ENCODE measurements around the gene GUCY2D.

Gene GUCY2D

DNA sequence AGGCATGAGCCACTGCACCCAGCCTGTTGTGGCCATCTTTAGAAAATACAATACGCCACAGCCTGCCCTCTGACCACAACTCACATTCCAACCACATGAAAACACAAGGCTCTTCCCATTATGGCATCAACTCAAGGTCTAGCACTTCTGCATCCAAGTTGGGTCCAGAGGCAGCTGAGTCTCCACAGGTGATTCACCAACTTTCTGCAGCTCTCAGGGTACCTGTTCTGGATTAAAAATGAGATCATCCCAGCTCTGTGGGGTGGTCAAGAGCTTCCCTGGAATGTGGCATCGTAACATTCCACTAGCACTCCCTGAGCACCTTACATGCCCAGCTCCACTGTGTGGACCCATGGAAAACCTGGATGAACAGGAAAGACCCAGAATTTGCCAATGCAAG is 9.9 kb upstream of the GUCY2D start:
- no peak for DNase-seq (ENCODE audit: low read depth, low spot score)

DNA sequence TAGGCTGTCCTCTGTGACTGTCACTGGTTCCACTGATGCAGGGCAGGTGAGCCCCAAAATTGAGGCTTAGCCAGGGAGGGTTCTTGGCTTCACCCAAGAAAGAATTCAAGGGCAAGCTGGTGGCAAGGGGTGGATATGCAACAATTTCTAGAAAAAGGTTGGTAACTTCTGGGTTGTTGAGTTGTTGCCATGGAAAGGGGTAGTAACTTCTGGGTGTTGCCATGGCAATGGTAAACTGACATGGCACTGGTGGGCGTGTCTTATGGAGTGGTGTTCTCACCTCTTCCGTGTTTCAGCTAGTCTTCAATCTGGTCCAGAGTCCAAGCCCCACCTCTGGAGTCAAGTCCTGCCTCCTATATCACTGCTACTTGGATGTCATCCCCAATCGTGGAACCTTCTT is 9.5 kb upstream of the GUCY2D start:
- DNase-seq (ENCODE audit: low read depth, low spot score) = no peak

DNA sequence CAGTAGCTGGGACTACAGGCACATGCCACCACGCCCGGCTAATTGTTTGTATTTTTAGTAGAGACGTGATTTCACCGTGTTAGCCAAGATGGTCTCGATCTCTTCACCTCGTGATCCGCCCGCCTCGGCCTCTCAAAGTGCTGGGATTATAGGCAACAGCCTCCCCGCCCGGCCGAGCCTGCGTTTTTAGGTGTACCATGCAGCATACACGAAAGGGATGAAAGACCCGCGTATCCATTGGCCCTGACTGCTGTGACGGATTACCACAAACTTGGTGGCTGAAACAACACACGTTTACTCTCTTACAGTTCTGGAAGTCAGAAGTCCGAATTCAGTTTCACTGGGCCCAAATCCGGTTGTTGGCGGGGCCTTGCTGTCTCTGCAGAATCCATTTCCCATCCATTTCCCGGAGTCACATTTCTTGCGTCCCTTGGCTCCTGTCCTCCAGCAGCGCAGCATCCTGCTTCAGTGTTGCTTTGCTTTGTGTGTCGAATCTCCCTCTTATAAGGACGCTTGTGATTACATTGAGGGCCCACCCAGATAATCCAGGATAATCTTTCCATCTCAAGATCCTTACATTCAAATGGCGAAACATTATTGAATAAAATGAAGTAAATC is 8.3 kb upstream of the GUCY2D start:
- DNase-seq (ENCODE audit: low read depth, low spot score) = no peak

DNA sequence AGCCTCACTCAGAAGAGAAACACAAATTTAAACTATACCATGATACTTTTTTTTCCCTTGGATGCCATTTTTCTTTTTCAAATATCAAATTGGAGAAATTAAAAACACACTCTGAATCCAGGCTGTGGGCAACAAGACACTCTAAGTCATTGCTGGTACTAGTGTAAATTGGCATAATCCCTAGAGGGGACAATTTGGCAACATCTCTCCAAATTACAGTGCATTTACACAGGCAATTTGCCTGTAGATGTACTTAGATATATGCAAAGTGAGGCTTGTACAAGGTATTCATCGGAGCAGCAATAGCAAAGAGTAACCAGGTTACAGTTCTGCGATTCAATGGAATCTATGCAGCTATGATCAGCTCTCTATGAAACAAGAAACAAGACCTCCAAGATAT is 6.7 kb upstream of the GUCY2D start:
- DNase-seq (ENCODE audit: low read depth, low spot score) = no peak

DNA sequence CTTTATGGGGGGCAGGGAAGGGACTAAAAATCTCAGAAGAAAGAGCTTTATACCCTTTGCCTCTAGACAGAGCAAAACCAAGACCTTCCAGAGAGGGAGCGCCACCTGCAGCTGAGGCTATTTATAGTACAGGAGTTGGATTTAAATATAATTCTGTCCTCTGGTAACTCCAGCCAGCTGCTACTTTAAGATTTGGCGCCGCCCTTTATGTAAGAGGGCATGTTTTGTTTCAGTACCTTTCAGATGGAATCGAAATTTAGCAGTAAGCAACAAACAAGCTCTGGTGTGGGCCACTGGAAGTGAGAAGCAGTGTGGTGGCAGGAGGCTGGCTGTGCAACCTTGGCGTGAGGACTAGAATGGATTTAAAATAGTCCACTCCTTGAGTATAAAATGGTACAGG is 5.2 kb upstream of the GUCY2D start:
- peak; percentile 42 for DNase-seq (ENCODE audit: low read depth, low spot score)

DNA sequence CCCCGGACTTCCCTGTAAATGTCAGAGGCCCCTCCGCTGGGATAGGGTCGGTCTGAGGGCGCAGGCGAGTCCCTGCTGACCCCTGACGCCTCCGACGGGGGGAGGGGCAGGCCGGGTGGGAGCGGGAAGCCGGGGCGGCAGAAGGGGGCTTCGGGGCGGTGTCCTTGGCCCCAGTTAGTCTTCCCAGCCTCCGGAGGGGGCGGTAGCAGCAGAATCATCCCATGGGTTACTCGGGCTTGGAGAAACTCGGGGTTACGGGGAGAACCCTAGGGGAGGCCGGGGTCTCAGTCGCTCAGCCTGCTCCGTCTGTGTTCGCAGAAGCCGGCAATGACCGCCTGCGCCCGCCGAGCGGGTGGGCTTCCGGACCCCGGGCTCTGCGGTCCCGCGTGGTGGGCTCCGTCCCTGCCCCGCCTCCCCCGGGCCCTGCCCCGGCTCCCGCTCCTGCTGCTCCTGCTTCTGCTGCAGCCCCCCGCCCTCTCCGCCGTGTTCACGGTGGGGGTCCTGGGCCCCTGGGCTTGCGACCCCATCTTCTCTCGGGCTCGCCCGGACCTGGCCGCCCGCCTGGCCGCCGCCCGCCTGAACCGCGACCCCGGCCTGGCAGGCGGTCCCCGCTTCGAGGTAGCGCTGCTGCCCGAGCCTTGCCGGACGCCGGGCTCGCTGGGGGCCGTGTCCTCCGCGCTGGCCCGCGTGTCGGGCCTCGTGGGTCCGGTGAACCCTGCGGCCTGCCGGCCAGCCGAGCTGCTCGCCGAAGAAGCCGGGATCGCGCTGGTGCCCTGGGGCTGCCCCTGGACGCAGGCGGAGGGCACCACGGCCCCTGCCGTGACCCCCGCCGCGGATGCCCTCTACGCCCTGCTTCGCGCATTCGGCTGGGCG is 542 bp downstream of the GUCY2D start:
- DNase-seq (ENCODE audit: low read depth, low spot score) = no peak

DNA sequence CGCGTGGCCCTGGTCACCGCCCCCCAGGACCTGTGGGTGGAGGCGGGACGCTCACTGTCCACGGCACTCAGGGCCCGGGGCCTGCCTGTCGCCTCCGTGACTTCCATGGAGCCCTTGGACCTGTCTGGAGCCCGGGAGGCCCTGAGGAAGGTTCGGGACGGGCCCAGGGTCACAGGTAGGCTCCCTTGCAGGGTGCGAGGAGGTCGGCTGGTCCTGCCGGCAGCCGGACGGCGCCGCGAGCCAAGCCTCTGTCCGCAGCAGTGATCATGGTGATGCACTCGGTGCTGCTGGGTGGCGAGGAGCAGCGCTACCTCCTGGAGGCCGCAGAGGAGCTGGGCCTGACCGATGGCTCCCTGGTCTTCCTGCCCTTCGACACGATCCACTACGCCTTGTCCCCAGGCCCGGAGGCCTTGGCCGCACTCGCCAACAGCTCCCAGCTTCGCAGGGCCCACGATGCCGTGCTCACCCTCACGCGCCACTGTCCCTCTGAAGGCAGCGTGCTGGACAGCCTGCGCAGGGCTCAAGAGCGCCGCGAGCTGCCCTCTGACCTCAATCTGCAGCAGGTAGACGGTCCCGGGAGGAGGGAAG is 1.3 kb downstream of the GUCY2D start:
- peak; percentile 55 for DNase-seq (ENCODE audit: low read depth, low spot score)

DNA sequence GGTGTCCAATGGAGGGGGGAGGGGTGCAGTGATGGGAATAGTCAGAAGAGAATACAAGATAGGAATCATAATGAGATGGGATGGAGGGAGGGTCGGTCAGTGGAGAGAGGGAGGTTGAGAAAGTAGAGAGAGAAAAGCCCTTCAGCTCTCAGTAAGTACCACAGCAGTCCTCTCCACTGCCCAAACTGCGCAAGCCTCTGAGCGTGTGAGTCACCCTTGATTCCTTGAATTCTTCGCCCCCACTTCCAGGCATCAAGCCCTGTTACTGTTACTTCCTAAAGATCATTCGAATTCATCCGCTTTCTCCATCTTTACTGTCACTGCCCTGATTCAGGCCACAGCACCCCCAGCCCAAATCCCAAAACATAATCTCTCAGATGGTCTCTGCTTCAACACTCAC is 2.5 kb downstream of the GUCY2D start:
- DNase-seq (ENCODE audit: low read depth, low spot score) = no peak

DNA sequence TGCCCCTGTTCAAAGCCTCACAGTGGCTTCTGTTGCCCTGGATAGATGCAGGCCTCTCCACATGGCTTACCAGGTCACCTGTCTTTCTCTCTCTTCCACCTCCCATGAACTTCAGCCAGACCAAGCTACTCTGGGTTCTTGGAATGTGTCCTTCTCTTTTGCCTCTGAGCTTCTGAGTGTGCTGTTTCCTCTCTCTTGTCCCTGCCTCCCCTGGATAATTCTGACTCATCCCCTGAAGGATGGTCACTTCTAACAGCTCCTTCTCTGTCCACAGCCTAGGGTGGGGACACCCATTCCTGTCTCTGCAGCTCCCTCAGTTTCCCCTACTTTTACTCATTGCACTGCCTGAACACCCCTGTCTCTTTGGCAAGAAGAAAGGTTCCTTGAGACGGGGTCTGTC is 2.9 kb downstream of the GUCY2D start:
- DNase-seq (ENCODE audit: low read depth, low spot score) = no peak

DNA sequence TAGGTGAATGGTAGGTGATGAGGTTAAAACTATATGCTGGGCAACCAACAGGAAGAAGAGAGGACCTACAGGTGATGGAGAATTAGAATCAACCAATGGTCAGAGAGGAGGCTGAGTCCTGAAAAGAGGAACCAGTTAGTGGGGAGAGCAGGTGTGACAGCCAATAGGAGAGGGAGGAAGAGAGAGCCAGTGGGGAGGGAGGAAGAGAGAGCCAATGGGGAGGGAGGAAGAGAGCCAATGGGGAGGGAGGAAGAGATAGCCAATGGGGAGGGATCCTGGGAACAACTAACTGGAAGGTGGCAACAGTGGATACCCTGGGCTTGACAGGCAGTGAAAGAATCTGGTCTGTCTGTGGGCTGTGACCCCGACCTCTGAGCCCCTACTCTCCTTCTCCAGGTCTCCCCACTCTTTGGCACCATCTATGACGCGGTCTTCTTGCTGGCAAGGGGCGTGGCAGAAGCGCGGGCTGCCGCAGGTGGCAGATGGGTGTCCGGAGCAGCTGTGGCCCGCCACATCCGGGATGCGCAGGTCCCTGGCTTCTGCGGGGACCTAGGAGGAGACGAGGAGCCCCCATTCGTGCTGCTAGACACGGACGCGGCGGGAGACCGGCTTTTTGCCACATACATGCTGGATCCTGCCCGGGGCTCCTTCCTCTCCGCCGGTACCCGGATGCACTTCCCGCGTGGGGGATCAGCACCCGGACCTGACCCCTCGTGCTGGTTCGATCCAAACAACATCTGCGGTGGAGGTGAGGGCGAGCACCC is 3.7 kb downstream of the GUCY2D start:
- no peak for DNase-seq (ENCODE audit: low read depth, low spot score)

DNA sequence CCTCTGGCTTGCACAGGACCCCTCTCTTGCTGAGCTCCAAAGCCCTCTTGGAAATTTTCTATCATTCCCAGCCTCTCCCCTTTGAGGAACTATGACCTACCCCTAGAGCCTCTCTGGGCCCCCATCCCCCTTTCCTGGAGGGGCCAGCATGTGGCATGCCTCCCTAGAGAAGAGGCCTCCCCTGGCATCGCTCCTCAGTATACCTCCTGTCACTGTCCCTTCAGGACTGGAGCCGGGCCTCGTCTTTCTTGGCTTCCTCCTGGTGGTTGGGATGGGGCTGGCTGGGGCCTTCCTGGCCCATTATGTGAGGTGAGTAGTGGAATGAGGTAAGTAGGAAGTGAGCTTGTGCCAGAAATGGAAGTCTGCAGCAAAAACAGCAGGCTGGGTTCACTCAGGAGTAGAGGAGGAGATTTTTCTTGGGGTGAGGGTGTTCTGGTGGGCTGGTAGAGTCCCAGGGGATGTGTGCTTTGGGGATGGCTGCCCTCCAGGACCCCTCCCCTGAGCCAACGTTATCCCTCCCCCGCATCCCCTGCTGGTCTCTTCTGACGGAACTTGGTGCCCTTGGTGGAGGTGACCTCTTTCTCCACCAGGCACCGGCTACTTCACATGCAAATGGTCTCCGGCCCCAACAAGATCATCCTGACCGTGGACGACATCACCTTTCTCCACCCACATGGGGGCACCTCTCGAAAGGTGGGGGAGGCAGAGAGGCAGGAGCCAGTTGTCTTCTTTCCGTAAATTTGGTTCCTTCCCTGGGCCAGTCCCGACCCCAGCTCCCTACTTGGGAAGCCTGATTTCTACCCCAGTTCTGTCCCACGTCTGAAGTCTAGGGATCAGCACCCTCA is 4.6 kb downstream of the GUCY2D start:
- DNase-seq (ENCODE audit: low read depth, low spot score) = no peak

DNA sequence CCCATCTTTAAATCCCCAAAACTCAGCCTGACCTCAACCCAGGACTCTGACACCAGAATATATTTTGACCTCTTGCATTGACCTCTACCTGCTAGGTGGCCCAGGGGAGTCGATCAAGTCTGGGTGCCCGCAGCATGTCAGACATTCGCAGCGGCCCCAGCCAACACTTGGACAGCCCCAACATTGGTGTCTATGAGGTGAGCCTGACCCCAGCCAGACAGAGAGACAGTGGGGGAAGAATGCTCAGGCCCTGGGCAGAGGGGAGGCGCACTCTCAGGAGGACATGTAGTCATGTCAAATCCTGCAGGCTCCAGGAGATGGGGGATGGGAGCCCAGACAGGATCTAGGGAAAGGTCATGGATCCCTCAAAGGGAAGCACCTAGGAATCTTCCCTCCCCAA is 5.4 kb downstream of the GUCY2D start:
- no peak for DNase-seq (ENCODE audit: low read depth, low spot score)

DNA sequence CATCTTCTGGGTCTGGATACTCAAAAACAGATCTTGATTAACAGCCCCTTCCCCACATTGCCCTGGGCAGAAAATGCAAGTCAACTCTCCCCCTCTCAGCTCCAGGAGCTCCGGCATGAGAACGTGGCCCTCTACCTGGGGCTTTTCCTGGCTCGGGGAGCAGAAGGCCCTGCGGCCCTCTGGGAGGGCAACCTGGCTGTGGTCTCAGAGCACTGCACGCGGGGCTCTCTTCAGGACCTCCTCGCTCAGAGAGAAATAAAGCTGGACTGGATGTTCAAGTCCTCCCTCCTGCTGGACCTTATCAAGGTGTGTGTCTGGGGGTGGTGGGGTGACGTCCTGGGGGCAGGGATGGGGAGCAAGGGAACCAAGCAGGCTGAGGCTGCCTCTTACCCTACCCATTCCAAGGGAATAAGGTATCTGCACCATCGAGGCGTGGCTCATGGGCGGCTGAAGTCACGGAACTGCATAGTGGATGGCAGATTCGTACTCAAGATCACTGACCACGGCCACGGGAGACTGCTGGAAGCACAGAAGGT is 9.7 kb downstream of the GUCY2D start:
- no peak for DNase-seq (ENCODE audit: low read depth, low spot score)

DNA sequence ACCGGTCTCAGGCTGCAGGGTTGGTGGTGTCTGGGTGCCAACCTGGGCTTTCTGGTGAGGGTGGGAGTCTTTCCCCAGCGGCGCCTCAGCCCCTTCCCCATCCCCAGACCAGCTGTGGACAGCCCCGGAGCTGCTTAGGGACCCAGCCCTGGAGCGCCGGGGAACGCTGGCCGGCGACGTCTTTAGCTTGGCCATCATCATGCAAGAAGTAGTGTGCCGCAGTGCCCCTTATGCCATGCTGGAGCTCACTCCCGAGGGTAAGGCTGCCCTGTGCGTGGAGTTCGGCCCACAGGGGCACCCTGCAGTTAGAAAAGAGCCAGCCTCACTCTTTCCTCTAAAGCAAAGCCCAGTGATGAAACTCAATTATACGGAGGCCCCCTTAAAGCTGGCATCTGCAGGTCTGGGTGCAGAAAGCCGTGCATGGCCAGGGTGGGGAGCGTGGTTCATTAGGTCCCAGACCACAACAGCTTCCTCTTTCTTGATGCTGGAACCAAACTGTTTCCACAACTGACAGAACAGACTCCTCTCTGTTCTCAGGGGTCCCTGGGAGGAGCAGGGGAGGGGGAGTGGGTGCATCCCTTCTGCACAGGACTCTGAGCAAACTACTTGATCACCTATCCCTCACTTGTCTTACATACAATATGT is 10.7 kb downstream of the GUCY2D start:
- no peak for DNase-seq (ENCODE audit: low read depth, low spot score)

DNA sequence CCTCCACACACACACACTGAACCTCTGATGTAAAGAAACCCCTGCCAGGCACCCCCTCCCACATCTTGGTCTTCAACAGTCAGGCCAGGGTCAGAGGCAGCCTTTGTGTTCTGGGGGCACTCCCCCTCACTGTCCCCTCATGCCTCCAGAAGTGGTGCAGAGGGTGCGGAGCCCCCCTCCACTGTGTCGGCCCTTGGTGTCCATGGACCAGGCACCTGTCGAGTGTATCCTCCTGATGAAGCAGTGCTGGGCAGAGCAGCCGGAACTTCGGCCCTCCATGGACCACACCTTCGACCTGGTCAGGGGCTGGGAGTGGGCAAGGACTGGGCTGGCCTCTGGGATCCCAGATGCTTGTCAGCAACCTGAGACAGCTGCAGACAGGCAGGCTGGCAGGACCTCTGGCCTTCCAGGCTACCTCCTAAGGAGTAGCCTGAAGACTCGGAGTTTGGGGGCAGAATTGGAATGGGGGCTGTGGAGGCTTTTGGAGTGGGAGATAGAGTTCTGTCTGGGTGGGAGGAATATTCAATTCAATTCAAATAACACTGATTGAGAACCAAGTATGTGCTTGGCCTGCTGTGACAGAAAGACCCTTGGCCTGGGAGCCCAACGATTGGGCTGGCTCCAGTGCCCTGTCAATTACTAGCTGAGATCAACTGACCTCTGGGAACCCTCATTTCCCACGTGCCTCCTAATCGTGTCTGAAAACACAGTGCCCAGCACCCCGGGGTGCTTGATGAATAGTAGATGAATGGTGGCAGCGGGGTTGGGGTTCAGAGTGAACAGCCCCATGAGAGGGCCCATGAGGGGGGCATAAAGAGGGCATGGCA is 11.5 kb downstream of the GUCY2D start:
- DNase-seq (ENCODE audit: low read depth, low spot score) = no peak

DNA sequence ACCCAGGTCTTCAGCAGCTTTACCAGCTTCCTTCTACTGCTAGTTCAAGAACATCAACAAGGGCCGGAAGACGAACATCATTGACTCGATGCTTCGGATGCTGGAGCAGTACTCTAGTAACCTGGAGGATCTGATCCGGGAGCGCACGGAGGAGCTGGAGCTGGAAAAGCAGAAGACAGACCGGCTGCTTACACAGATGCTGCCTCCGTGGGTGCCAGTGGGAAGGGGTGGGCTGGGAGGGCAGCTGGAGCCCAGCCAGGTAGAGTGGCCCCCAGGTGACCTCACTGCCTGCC is 12.1 kb downstream of the GUCY2D start:
- no peak for DNase-seq (ENCODE audit: low read depth, low spot score)

DNA sequence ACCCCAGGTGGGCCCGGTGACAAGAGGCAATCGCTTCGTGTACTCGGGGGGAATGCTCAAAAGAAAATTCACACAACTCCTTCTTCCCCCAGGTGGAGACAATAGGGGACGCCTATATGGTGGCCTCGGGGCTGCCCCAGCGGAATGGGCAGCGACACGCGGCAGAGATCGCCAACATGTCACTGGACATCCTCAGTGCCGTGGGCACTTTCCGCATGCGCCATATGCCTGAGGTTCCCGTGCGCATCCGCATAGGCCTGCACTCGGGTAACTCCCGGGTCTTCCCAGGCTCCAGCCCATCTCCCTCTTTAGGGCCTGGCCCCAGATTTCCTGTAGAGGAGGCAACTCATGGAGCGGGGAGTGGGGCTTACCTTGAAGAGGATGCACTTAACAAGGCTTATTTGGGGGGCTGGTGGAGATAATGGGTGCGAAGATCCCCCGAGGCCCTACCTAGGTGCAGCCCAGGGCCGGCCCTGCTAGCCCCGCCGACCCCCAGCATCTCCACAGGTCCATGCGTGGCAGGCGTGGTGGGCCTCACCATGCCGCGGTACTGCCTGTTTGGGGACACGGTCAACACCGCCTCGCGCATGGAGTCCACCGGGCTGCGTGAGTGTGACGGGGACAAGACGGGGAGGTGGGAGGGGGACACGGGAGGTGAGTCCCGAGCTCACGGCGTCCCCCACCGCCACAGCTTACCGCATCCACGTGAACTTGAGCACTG is 13.0 kb downstream of the GUCY2D start:
- DNase-seq (ENCODE audit: low read depth, low spot score) = no peak

DNA sequence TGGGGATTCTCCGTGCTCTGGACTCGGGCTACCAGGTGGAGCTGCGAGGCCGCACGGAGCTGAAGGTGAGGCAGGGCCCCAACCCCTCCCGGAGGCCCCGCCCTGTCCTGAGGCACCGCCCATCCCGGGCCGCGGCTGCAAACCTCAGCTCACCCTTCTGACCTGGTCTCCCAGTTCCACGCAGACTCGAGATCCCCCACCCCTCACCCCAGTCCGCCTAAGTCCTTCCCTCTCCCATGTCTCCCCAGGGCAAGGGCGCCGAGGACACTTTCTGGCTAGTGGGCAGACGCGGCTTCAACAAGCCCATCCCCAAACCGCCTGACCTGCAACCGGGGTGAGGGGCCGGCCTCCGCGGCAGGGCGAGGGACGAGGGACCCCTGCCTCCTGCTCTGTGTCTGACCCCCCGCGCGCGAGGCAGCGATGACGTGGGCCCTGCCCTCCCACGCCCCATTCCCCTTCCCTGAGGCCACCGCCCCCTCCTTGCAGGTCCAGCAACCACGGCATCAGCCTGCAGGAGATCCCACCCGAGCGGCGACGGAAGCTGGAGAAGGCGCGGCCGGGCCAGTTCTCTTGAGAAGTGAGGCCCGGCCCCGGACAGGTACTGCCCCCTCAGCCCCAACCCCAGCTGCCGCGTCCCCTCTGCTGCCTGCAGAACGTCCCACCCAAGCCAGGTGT is 13.7 kb downstream of the GUCY2D start:
- no peak for DNase-seq (ENCODE audit: low read depth, low spot score)
